Measurements from ENCODE around the gene NEK1. TPM values are rescaled to one million over a fixed set of nuclear protein-coding genes. Genes with fewer than 3 reads are reported as not detected.
"Not testable (repeated sequence)": the region's sequence is repeated elsewhere in the genome, so short reads cannot be mapped to it uniquely, and the experiment has no call there.

NEK1 gene
- total RNA-seq, 1 donor from 2014 or later: 15.5 TPM

DNA sequence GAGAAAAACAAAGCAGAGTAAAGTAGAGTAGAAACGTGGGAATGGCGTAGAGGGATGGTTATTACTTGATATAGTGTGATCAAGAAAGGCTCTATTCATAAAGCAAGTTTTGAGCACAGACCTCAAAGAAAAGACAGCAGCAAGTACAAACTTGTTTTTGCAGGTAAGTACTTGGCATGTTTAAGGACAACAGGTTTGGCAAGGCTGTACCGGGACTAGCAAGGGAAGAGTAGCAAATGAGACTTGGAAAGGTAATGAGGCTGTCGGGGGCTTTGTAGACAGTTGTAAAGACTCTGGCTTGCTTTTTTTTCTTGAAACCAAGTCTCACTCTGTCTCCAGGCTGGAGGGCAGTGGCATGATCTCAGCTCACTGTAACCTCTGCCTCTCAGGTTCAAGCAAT, 40.9 kb downstream of the NEK1 start:
- intact Hi-C loops (cut with micrococcal nuclease): no loop called here
- DNase-seq: no peak
- Histone ChIP-seq H3K9me3 (replicated peaks) (no peaks in the 10 kb centered on the region), H3K4me3 (no peak overlapping the region), H3K4me1 (peaks cover 4% of the 10 kb centered on the region), H3K27me3 (ENCODE audit: low read depth) (no peaks in the 10 kb centered on the region), H3K27ac (replicated peaks) (no peak overlapping the region), H3K36me3 (peaks cover 45% of the 10 kb centered on the region)
- TF ChIP-seq, protein P1, sequence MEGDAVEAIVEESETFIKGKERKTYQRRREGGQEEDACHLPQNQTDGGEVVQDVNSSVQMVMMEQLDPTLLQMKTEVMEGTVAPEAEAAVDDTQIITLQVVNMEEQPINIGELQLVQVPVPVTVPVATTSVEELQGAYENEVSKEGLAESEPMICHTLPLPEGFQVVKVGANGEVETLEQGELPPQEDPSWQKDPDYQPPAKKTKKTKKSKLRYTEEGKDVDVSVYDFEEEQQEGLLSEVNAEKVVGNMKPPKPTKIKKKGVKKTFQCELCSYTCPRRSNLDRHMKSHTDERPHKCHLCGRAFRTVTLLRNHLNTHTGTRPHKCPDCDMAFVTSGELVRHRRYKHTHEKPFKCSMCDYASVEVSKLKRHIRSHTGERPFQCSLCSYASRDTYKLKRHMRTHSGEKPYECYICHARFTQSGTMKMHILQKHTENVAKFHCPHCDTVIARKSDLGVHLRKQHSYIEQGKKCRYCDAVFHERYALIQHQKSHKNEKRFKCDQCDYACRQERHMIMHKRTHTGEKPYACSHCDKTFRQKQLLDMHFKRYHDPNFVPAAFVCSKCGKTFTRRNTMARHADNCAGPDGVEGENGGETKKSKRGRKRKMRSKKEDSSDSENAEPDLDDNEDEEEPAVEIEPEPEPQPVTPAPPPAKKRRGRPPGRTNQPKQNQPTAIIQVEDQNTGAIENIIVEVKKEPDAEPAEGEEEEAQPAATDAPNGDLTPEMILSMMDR (IDR thresholded peaks at IDR 0.05; ENCODE audit: borderline replicate concordance): no peak

DNA sequence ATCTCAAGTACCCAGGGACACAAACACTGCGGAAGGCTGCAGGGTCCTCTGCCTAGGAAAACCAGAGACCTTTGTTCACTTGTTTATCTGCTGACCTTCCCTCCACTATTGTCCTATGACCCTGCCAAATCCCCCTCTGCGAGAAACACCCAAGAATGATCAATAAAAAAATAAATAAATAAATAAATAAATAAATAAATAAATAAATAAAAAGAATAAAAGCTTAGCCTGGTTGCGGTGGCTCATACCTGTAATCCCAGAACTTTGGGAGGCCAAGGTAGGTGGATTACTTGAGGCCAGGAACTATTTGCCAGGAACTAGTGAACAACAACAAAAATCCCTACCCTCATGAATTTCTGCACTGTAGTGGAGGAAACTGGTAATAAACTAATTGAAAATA, 41.4 kb downstream of the NEK1 start:
- H3K4me1 ChIP-seq; H3K9me3 ChIP-seq (replicated peaks); intact Hi-C loops (cut with micrococcal nuclease); DNase-seq; H3K4me3 ChIP-seq; H3K27me3 ChIP-seq (ENCODE audit: low read depth); H3K27ac ChIP-seq (replicated peaks): not testable (repeated sequence)
- peaks cover 41% of the 10 kb centered on the region for H3K36me3 ChIP-seq

DNA sequence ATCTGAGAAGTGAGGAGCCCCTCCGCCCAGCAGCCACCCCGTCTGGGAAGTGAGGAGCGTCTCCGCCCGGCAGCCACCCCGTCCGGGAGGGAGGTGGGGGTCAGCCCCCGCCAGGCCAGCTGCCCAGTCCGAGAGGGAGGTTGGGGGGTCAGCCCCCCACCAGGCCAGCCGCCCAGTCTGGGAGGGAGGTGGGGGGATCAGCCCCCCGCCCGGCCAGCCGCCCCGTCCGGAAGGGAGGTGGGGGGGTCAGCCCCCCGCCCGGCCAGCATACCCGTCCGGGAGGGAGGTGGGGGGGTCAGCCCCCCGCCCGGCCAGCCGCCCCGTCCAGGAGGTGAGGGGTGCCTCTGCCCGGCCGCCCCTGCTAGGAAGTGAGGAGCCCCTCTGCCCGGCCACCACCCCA, 42.1 kb downstream of the NEK1 start:
- H3K9me3 ChIP-seq (replicated peaks); H3K4me3 ChIP-seq; DNase-seq; H3K27me3 ChIP-seq (ENCODE audit: low read depth); H3K27ac ChIP-seq (replicated peaks); intact Hi-C loops (cut with micrococcal nuclease): not testable (repeated sequence)
- peaks cover 13% of the 10 kb centered on the region for H3K4me1 ChIP-seq
- peaks cover 34% of the 10 kb centered on the region for H3K36me3 ChIP-seq

DNA sequence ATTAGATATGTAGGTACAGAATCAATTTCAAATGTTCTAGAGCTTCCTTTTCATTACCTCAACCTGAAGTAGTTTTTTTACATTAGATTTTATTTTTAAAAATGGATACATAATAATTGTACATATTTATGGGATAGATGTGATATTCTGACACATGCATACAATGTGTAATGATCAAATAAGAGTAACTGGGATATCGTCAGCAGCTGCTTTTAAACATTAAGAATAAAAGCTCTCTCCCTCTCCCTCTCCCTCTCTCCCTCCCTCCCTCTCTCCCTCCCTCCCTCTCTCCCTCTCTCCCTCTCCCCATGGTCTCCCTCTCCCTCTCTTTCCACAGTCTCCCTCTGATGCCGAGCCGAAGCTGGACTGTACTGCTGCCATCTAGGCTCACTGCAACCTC, 43.2 kb downstream of the NEK1 start:
- H3K27ac ChIP-seq (replicated peaks); H3K27me3 ChIP-seq (ENCODE audit: low read depth); intact Hi-C loops (cut with micrococcal nuclease); H3K4me3 ChIP-seq; H3K9me3 ChIP-seq (replicated peaks); DNase-seq: not testable (repeated sequence)
- Histone ChIP-seq H3K36me3 (peaks cover 23% of the 10 kb centered on the region), H3K4me1 (peaks cover 13% of the 10 kb centered on the region)

DNA sequence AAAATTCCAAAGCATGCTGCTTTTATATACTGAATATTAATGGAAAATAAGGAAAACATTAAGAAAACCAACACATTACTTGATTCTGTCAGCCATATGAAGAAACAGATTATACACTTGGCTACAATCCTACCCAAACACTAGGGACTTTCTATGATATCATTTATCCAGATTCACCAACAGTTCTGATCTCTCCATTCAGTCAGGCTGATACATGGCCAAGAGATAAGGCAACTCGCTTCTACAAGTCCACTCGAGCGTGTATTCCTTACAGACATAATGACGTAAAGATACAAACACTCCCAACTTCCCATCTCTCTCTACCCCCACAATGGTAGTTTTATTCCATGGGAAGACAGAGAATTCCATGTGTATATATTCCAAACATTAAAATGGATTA, 44.5 kb downstream of the NEK1 start:
- Histone ChIP-seq H3K4me1 (peaks cover 13% of the 10 kb centered on the region), H3K36me3 (peaks cover 12% of the 10 kb centered on the region), H3K9me3 (replicated peaks) (no peaks in the 10 kb centered on the region), H3K4me3 (no peak overlapping the region), H3K27ac (replicated peaks) (no peak overlapping the region), H3K27me3 (ENCODE audit: low read depth) (no peaks in the 10 kb centered on the region)
- intact Hi-C loops (cut with micrococcal nuclease): no loop called here
- TF ChIP-seq, protein P1 (IDR thresholded peaks at IDR 0.05; ENCODE audit: borderline replicate concordance): no peak
- DNase-seq: no peak

DNA sequence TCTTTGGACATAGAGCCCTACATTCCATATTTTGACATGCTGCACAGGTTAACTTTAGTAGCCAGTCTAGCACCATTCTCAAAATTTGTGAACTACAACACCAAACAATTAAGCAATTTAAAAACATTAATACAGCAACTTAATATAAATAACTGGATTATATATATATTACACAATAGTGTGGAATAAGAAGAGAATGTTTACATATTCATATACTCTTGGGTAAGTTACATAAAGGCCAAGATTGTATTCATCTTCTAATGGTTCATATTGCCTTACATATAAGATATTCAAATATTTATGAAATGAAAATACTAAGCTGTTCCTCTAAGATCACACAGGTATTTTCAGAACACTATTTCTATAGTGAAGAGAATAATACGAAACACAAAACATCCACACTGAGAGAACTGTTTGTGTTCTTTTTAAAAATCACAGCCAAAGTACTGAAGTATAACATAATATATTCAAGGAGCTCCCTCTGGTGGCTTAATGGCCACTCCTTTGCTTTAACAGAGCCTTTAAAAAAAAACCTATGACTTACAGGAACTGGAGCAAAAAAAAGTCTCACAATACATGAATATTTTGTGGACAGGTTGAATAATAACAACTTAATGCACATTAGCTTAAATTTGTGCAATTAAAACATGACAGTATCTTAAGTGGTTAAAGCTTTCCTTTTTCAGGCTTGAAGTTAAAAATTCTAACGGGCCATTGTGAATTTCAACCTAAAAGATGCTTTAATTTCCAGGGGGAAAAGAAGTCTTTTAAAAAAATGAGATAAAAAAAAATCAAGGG, 46.2 kb downstream of the NEK1 start:
- TF ChIP-seq, protein P1 (IDR thresholded peaks at IDR 0.05; ENCODE audit: borderline replicate concordance): peak; percentile 80
- H3K9me3 ChIP-seq (replicated peaks): no peaks in the 10 kb centered on the region
- H3K36me3 ChIP-seq: peaks cover 4% of the 10 kb centered on the region
- peak overlapping the region; percentile 26 for H3K4me3 ChIP-seq
- no peak for DNase-seq
- no peaks in the 10 kb centered on the region for H3K27me3 ChIP-seq (ENCODE audit: low read depth)
- H3K27ac ChIP-seq (replicated peaks): peak overlapping the region; percentile 6
- H3K4me1 ChIP-seq: peaks cover 13% of the 10 kb centered on the region
- intact Hi-C loops (cut with micrococcal nuclease): no loop called here

DNA sequence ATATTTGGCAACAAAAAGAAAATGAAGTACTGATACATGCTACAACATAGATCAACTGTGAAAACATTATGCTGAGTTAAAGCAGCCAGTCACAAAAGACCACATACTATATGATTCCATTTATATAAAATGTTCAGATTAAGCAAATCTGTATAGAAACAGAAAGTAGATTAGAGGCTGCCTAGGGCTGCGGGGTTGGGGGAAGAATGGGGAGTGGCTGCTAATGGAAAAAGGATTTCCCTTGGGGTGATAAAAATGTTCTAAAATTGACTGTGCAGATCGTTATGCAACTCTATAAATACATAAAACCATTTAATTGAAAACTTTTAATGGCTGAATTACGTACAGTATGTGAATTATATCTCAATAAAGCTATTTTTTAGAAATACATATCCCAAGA, 46.8 kb downstream of the NEK1 start:
- Histone ChIP-seq H3K4me1 (peaks cover 13% of the 10 kb centered on the region), H3K27ac (replicated peaks) (peak overlapping the region; percentile 6), H3K27me3 (ENCODE audit: low read depth) (no peaks in the 10 kb centered on the region), H3K36me3 (peaks cover 7% of the 10 kb centered on the region), H3K9me3 (replicated peaks) (no peaks in the 10 kb centered on the region), H3K4me3 (peak overlapping the region; percentile 26)
- no peak for DNase-seq
- TF ChIP-seq, protein P1 (IDR thresholded peaks at IDR 0.05; ENCODE audit: borderline replicate concordance): no peak
- intact Hi-C loops (cut with micrococcal nuclease): no loop called here

Measured in left ventricle myocardium inferior (tissue), 1 donor.